PC-3 (cell line): ENCODE measurements around the gene RFTN1.

ENCODE experiments used
- CTCF ChIP-seq: fragments of 300-600 bp; sonication (generic); conservative IDR thresholded peaks from 2 replicates; pipeline ENCODE4 v1.5.1; 2017; ENCODE audit warnings: antibody characterized with exemption, low read depth, mild to moderate bottlenecking, low read length
- EZH2 ChIP-seq: fragments of 300-600 bp; sonication (generic); IDR thresholded peaks from one replicate; pipeline ENCODE4 v1.6.1; 2017; ENCODE audit warnings: antibody characterized with exemption, mild to moderate bottlenecking, low read length; ENCODE audit not compliant: unreplicated experiment
- EZH2phosphoT487 ChIP-seq: fragments of 300-600 bp; sonication (generic); IDR thresholded peaks from 2 replicates; pipeline ENCODE4 v1.6.1; 2018; ENCODE audit warnings: mild to moderate bottlenecking, antibody characterized with exemption, low read length, borderline replicate concordance

GRCh38 chr3:16381426-16381825 lies 132.1 kb downstream of the RFTN1 start:
- TF ChIP-seq EZH2phosphoT487 = no peak
- no peak for TF ChIP-seq EZH2
- no peak for TF ChIP-seq CTCF
